CD14-positive monocyte (primary cell): Measurements from ENCODE around the gene HLA-G. TPM values are rescaled to one million over a fixed set of nuclear protein-coding genes. Genes with fewer than 3 reads are reported as not detected.

Experiments
- DNase-seq, 3 donors: peaks; one replicate each; pipeline ENCODE4 v3.0.0-alpha.2; 2011 to 2022
- H2AFZ ChIP-seq: 2 replicates; pipeline ENCODE4 v1.6.0; 2012; ENCODE audit warnings: mild to moderate bottlenecking, low read depth, low read length, inconsistent platforms; ENCODE audit not compliant: insufficient read depth, poor library complexity, severe bottlenecking
- H3K27ac ChIP-seq, 2 donors: 1 replicate in 1 of 2; 2 replicates in 1 of 2; pipeline ENCODE4 v1.5.1; 2012 to 2013; ENCODE audit warnings: low read length in 2 of 2, control low read depth in 1 of 2, inconsistent platforms in 1 of 2, low read depth in 1 of 2, mild to moderate bottlenecking in 1 of 2
- H3K27me3 ChIP-seq, 2 donors: one replicate each; pipeline versions ENCODE4 v1.6.0 to v1.6.1; 2011 to 2013; ENCODE audit warnings: low read length in 2 of 2; ENCODE audit not compliant: control insufficient read depth in 2 of 2, insufficient read depth in 2 of 2
- H3K36me3 ChIP-seq, 2 donors: replicated peaks in 1 of 2; 1 replicate in 1 of 2; 2 replicates in 1 of 2; pipeline versions ENCODE4 v1.5.1 to v1.6.1; 2012 to 2013; ENCODE audit warnings: low read length in 2 of 2, control low read depth in 1 of 2, inconsistent platforms in 1 of 2, mild to moderate bottlenecking in 1 of 2; ENCODE audit not compliant: insufficient read depth in 2 of 2, control insufficient read depth in 1 of 2
- H3K4me1 ChIP-seq, 2 donors: 1 replicate in 1 of 2; 2 replicates in 1 of 2; pipeline versions ENCODE4 v1.5.1 to v1.6.1; 2012 to 2013; ENCODE audit warnings: low read length in 2 of 2, control low read depth in 1 of 2, inconsistent platforms in 1 of 2, mild to moderate bottlenecking in 1 of 2, moderate library complexity in 1 of 2; ENCODE audit not compliant: insufficient read depth in 2 of 2, control insufficient read depth in 1 of 2
- H3K4me2 ChIP-seq: replicated peaks from 2 replicates; pipeline ENCODE3; 2012; ENCODE audit warnings: low read length, moderate library complexity, mild to moderate bottlenecking; ENCODE audit not compliant: poor library complexity, severe bottlenecking; ENCODE audit errors: extremely low read depth
- H3K4me3 ChIP-seq, 3 experiments: fragments of 200-600 bp in 1 of 3; sonication (generic) in 1 of 3; replicated peaks in 1 of 3; 1 replicate in 2 of 3; 2 replicates in 1 of 3; pipeline ENCODE4 v1.5.1; 2011 to 2013; ENCODE audit warnings: low read length in 3 of 3, mild to moderate bottlenecking in 3 of 3, control low read depth in 2 of 3, low read depth in 2 of 3, inconsistent platforms in 1 of 3, moderate library complexity in 1 of 3
- H3K79me2 ChIP-seq: 2 replicates; pipeline ENCODE4 v1.6.0; 2012; ENCODE audit warnings: mild to moderate bottlenecking, control low read depth, inconsistent platforms, low read length, moderate library complexity; ENCODE audit not compliant: insufficient read depth
- H3K9ac ChIP-seq: 2 replicates; pipeline ENCODE4 v1.6.0; 2017; ENCODE audit warnings: low read length, mild to moderate bottlenecking; ENCODE audit not compliant: insufficient read depth, poor library complexity, severe bottlenecking
- H3K9me3 ChIP-seq, 2 donors: replicated peaks in 1 of 2; 1 replicate in 1 of 2; 2 replicates in 1 of 2; pipeline versions ENCODE4 v1.5.1 to v1.6.1; 2012 to 2013; ENCODE audit warnings: low read length in 2 of 2, control low read depth in 1 of 2; ENCODE audit not compliant: control insufficient read depth in 1 of 2, insufficient read depth in 1 of 2
- H4K20me1 ChIP-seq: 2 replicates; pipeline ENCODE4 v1.6.0; 2012; ENCODE audit warnings: mild to moderate bottlenecking, low read length, control low read depth, moderate library complexity; ENCODE audit not compliant: insufficient read depth
- H3K27ac Mint-ChIP-seq, 7 donors: one replicate each; pipeline ENCODE4 v1.8.0; 2020; ENCODE audit warnings: mild to moderate bottlenecking in 7 of 7, mixed read lengths in 7 of 7, moderate library complexity in 6 of 7, inconsistent platforms in 2 of 7
- H3K27me3 Mint-ChIP-seq, 3 donors: one replicate each; pipeline ENCODE4 v1.8.0; 2021 to 2022; ENCODE audit warnings: low read depth in 3 of 3, mild to moderate bottlenecking in 3 of 3, mixed read lengths in 3 of 3, moderate library complexity in 3 of 3, inconsistent platforms in 1 of 3
- H3K36me3 Mint-ChIP-seq, 2 donors: one replicate each; pipeline ENCODE4 v1.8.0; 2020; ENCODE audit warnings: mixed read lengths in 2 of 2, inconsistent platforms in 1 of 2, mild to moderate bottlenecking in 1 of 2
- H3K4me1 Mint-ChIP-seq: one replicate; pipeline ENCODE4 v1.8.0; 2020; ENCODE audit warnings: mild to moderate bottlenecking, mixed read lengths
- H3K4me3 Mint-ChIP-seq, 2 donors: one replicate each; pipeline ENCODE4 v1.8.0; 2020; ENCODE audit warnings: mild to moderate bottlenecking in 2 of 2, mixed read lengths in 2 of 2, moderate library complexity in 1 of 2
- H3K9me3 Mint-ChIP-seq, 7 donors: one replicate each; pipeline ENCODE4 v1.8.0; 2020 to 2022; ENCODE audit warnings: mixed read lengths in 7 of 7, mild to moderate bottlenecking in 6 of 7, moderate library complexity in 6 of 7, inconsistent platforms in 2 of 7
- WGBS: methylation state at CpG from one replicate; pipeline ENCODE4 v1.1.5; 2013; ENCODE audit warnings: missing lambda C conversion rate; ENCODE audit not compliant: insufficient coverage; 5-methylcytosine and 5-hydroxymethylcytosine counted together
- intact Hi-C, 2 donors: fragments of 100-400 bp; cut with micrococcal nuclease; formaldehyde crosslinking; loops; one replicate each; pipeline versions ENCODE4 v1.15.0 to v1.15.1; 2023
- polyA plus RNA-seq, 3 donors: library from polyadenylated mRNA; depleted of rRNA in 1 of 3; unstranded in 2 of 3; stranded (reverse) in 1 of 3; fragments of 300-500 nt in 2 of 3; fragments of >200 nt in 1 of 3; fragmentation: Illumina TruSeq in 2 of 3; gene quantifications; 1 replicate in 2 of 3; 2 replicates in 1 of 3; pipeline ENCODE4 v1.2.3, GENCODE V29; 2012 to 2021
- TF ChIP-seq, protein P1 (sequence below): fragments of 200-600 bp; IDR thresholded peaks from one replicate; pipeline ENCODE4 v1.8.0; 2022; ENCODE audit warnings: antibody characterized with exemption, mild to moderate bottlenecking

HLA-G gene
- polyA plus RNA-seq, 3 donors: 0.12 to 2.3 (median 0.89) TPM

DNA sequence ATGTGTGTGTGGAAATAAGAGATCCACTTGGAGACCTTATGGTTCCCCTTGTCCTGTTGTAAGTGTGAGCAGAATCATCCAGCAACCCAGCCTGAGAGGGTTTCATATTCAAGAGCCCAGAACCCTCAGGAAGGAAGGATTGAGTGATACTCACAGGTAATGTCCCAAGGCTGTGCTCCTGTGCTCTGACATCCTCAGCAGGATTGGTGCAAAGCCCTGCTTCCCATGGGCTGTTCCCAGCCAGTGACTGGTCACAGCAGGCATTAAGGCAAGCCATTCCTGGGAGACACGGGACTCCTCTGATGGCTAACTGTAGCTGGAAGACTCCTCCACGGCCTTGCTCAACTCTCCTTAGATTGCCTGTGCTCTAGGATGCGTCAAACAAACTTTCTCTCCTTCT lies 33.8 kb upstream of the HLA-G start:
- H3K9me3 ChIP-seq: peaks cover 0 to 1% of the 10 kb centered on the region in 2 donors
- Mint-ChIP-seq H3K9me3 (peaks cover 0 to 15% (median 6%) of the 10 kb centered on the region in 7 donors), H3K4me3 (peak overlapping the region in 1 of 2 donors; percentile 90), H3K27me3 (peaks cover 49 to 65% (median 61%) of the 10 kb centered on the region in 3 donors), H3K4me1 (peaks cover 18% of the 10 kb centered on the region), H3K27ac (peak overlapping the region in 2 of 7 donors; percentile 3 to 25), H3K36me3 (peaks cover 0 to 8% of the 10 kb centered on the region in 2 donors)
- H3K4me1 ChIP-seq: peaks cover 13 to 16% of the 10 kb centered on the region in 2 donors
- H3K4me3 ChIP-seq: no peak overlapping the region
- intact Hi-C loops: no loop called here
- H3K79me2 ChIP-seq: no peaks in the 10 kb centered on the region
- H3K36me3 ChIP-seq: no peaks in the 10 kb centered on the region
- H3K27ac ChIP-seq: no peak overlapping the region
- TF ChIP-seq, protein P1, sequence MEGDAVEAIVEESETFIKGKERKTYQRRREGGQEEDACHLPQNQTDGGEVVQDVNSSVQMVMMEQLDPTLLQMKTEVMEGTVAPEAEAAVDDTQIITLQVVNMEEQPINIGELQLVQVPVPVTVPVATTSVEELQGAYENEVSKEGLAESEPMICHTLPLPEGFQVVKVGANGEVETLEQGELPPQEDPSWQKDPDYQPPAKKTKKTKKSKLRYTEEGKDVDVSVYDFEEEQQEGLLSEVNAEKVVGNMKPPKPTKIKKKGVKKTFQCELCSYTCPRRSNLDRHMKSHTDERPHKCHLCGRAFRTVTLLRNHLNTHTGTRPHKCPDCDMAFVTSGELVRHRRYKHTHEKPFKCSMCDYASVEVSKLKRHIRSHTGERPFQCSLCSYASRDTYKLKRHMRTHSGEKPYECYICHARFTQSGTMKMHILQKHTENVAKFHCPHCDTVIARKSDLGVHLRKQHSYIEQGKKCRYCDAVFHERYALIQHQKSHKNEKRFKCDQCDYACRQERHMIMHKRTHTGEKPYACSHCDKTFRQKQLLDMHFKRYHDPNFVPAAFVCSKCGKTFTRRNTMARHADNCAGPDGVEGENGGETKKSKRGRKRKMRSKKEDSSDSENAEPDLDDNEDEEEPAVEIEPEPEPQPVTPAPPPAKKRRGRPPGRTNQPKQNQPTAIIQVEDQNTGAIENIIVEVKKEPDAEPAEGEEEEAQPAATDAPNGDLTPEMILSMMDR: no peak
- H3K9ac ChIP-seq: no peak overlapping the region
- H4K20me1 ChIP-seq: no peaks in the 10 kb centered on the region
- no peak overlapping the region for H2AFZ ChIP-seq
- peaks cover 28 to 72% of the 10 kb centered on the region in 2 donors for H3K27me3 ChIP-seq
- WGBS: 72% methylated on average over 2 of the region's 3 CpGs
- no peak overlapping the region for H3K4me2 ChIP-seq
- no peak for DNase-seq

DNA sequence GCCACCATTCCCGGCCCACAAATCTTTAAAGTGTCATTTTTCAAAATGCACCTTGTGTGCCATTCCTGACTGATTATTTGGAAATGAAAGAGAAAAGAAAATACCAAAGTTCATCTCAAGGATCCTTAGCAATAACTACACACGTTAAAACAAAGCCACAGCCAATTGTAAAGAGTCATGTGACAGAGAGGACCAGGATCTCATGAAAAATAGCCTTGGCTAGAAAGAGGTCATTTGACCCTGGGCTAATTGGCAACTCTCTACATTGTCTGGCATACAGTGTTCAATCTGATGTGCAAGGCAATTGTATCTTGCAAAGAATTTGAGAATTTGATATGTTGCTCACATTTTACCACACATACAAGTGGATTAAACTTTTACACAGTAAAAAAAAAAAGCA lies 31.6 kb upstream of the HLA-G start:
- H3K36me3 ChIP-seq: no peaks in the 10 kb centered on the region
- intact Hi-C loops: no loop called here
- peaks cover 0 to 13% (median 3%) of the 10 kb centered on the region in 7 donors for H3K9me3 Mint-ChIP-seq
- H3K4me3 ChIP-seq: no peak overlapping the region
- H3K27me3 ChIP-seq: peaks cover 24 to 57% of the 10 kb centered on the region in 2 donors
- no peak overlapping the region for H3K9ac ChIP-seq
- no peak overlapping the region for H3K27ac Mint-ChIP-seq
- peaks cover 18% of the 10 kb centered on the region for H3K4me1 Mint-ChIP-seq
- WGBS: no CpG with 5 or more reads among the region's 2 CpGs
- peaks cover 13 to 16% of the 10 kb centered on the region in 2 donors for H3K4me1 ChIP-seq
- H3K27ac ChIP-seq: no peak overlapping the region
- no peaks in the 10 kb centered on the region for H3K9me3 ChIP-seq
- H3K27me3 Mint-ChIP-seq: peaks cover 44 to 56% (median 50%) of the 10 kb centered on the region in 3 donors
- no peaks in the 10 kb centered on the region for H3K79me2 ChIP-seq
- TF ChIP-seq, protein P1: no peak
- peaks cover 0 to 8% of the 10 kb centered on the region in 2 donors for H3K36me3 Mint-ChIP-seq
- peak overlapping the region in 1 of 2 donors; percentile 33 for H3K4me3 Mint-ChIP-seq
- no peak for DNase-seq
- H3K4me2 ChIP-seq: no peak overlapping the region
- H2AFZ ChIP-seq: no peak overlapping the region
- no peaks in the 10 kb centered on the region for H4K20me1 ChIP-seq
